A673 (cell line): Measurements from ENCODE around the gene RFTN1.

Experiments
- CTCF ChIP-seq: fragments of 300-800, 200-600 bp; sonication (generic); conservative IDR thresholded peaks from 2 replicates; pipeline ENCODE4 v1.5.1; 2017; ENCODE audit warnings: low read depth, mild to moderate bottlenecking, antibody characterized with exemption, low read length, moderate library complexity, mixed read lengths
- EZH2 ChIP-seq: fragments of 200-600 bp; sonication (generic); IDR thresholded peaks from 2 replicates; pipeline ENCODE4 v1.6.1; 2017; ENCODE audit warnings: borderline replicate concordance, low read depth, mild to moderate bottlenecking, mixed read lengths, antibody characterized with exemption, low read length; ENCODE audit not compliant: poor library complexity, severe bottlenecking

GRCh38 chr3:16409032-16409431 is 104.5 kb downstream of the RFTN1 start:
- TF ChIP-seq CTCF (no peak), EZH2 (no peak)
